Measurements from ENCODE around the gene TMEM220.
"Not testable (repeated sequence)": the region's sequence is repeated elsewhere in the genome, so short reads cannot be mapped to it uniquely, and the experiment has no call there.

TMEM220 gene

DNA sequence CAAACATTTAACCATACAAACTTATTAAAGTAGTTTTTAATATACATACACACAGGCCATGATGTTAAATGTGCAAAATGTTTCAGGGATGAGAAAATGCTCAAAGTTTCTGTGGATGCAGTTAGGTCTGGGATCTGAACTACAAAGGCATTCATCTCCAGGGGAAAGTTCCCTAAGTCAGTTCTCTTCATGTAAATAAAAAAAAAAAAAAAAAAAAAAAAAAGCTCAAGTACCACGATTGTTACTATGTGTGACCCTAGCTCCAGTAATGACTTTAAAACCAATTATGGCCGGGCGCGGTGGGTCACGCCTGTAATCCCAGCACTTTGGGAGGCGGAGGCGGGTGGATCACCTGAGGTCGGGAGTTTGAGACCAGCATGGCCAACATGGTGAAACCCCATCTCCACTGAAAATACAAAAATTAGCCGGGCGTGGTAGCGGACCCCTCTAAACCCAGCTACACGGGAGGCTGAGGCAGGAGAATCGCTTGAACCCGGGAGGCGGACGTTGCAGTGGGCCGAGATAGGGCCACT lies 33.9 kb downstream of the TMEM220 start:
- intact Hi-C loops (cut with DNase I); DNase-seq: not testable (repeated sequence)

- intact Hi-C loops (cut with DNase I), result no loop called here
- DNase-seq, result no peak
These were observed 42.3 kb downstream of the TMEM220 start for GRCh38 chr17:10687499-10687898.

- DNase-seq, result no peak
- intact Hi-C loops (cut with DNase I), result no loop called here
These were observed 46.0 kb downstream of the TMEM220 start for GRCh38 chr17:10683853-10684252.

DNA sequence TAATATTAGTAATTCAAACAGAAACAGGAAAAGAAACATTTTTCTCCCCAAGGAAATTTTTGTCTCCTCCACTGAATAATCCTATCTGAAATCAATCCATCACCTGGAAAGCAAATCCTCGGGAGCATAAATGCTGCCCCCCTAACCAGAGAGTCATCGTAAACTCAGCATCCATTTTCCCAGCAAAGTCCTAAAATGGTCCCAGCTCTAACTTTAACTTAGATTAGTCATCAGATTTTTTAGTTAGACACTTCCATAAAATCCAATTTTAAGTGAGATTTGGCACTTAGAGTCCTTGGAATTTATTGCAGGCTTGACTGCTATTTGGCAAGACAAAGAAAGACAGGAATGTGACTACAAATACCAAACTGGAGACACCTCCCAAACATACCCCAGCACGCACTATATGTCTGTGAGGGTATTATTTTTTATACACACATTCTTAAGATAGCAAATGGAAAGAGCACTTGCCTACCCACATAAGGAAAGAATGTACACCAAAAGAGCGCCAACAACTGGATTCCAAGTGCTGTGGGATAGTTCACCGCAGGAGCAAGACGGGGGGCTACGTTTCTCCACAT lies 47.9 kb downstream of the TMEM220 start:
- DNase-seq, result no peak
- intact Hi-C loops (cut with DNase I), result no loop called here

DNA sequence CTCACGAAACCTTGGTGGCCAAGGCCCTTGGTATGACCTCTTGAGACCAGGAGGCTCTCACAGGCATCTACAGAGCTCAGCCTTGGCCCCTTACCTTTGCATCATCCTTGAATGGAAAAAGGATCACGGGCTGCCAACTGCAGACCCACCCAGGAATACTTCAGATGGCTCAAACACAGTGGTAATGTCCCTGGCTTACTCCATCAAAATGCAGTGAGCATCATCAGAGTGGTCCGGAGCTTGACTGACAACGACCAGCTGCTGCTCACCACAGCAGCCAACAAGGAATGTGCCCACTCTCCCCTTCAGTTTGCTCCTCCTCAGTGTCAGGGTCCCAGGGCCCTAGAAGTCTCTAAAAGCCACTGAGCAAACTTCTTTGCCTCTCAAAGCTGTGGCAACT lies 55.1 kb downstream of the TMEM220 start:
- intact Hi-C loops (cut with DNase I), result no loop called here
- DNase-seq, result no peak

GRCh38 chr17:10673312-10673711 lies 56.5 kb downstream of the TMEM220 start:
- DNase-seq, result no peak
- intact Hi-C loops (cut with DNase I), result no loop called here

DNA sequence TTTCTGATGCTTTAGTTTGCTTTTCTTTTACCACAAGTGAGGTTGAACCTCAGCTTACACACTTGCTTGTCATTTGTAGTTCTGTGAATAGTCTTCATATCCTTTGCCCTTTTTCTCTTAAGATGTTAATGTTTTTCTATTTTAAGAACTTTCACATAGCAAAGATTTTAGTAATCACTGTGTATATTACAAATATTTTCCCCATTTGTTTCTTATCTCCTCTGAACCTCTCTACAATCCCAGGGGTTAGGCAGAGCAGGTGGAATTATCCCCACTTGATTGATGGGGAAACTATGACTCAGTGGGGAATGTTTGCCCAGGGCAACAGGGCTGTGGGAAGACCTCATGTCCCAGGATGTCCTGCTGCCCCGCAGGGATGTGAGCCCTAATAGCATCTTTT lies 61.0 kb downstream of the TMEM220 start:
- no peak for DNase-seq
- intact Hi-C loops (cut with DNase I), result no loop called here

GRCh38 chr17:10666906-10667305 lies 62.9 kb downstream of the TMEM220 start:
- DNase-seq, result no peak
- intact Hi-C loops (cut with DNase I), result no loop called here

- no peak for DNase-seq
- intact Hi-C loops (cut with DNase I), result no loop called here
These were observed 65.3 kb downstream of the TMEM220 start for GRCh38 chr17:10664571-10664970.

Data from head of caudate nucleus (tissue), 42 donors.